Liver (tissue), 9 donors: ENCODE data around the gene METTL15. TPM values are rescaled to one million over a fixed set of nuclear protein-coding genes. Genes with fewer than 3 reads are reported as not detected.

Experiments
- DNase-seq: peaks from one replicate; pipeline ENCODE4 v3.0.0-alpha.2; 2017; ENCODE audit warnings: low spot score
- H3K27ac ChIP-seq, 2 donors: one replicate each; pipeline ENCODE4 v1.7.0; 2013; ENCODE audit warnings: inconsistent platforms in 2 of 2, low read length in 2 of 2, control low read depth in 1 of 2, low read depth in 1 of 2, mild to moderate bottlenecking in 1 of 2
- H3K27me3 ChIP-seq, 4 donors: one replicate each; pipeline versions ENCODE4 v1.6.1 to v1.7.0; 2013; ENCODE audit warnings: low read length in 3 of 4, inconsistent platforms in 1 of 4, mild to moderate bottlenecking in 1 of 4, moderate library complexity in 1 of 4; ENCODE audit not compliant: control insufficient read depth in 4 of 4, insufficient read depth in 4 of 4
- H3K36me3 ChIP-seq, 4 donors: one replicate each; pipeline versions ENCODE4 v1.6.1 to v1.7.0; 2013; ENCODE audit warnings: low read length in 3 of 4, mild to moderate bottlenecking in 3 of 4, low read depth in 1 of 4, moderate library complexity in 1 of 4; ENCODE audit not compliant: control insufficient read depth in 4 of 4, insufficient read depth in 3 of 4
- H3K4me1 ChIP-seq, 4 donors: one replicate each; pipeline versions ENCODE4 v1.6.1 to v1.7.0; 2013; ENCODE audit warnings: low read length in 3 of 4, mild to moderate bottlenecking in 3 of 4, moderate library complexity in 1 of 4; ENCODE audit not compliant: control insufficient read depth in 4 of 4, insufficient read depth in 4 of 4
- H3K4me3 ChIP-seq, 3 donors: one replicate each; pipeline versions ENCODE4 v1.6.1 to v1.7.0; 2013; ENCODE audit warnings: low read length in 3 of 3, control low read depth in 1 of 3, low read depth in 1 of 3, mild to moderate bottlenecking in 1 of 3
- H3K9ac ChIP-seq, 2 donors: one replicate each; pipeline ENCODE4 v1.7.0; 2013; ENCODE audit warnings: low read length in 2 of 2, mild to moderate bottlenecking in 2 of 2, moderate library complexity in 2 of 2, control low read depth in 1 of 2, low read depth in 1 of 2
- H3K9me3 ChIP-seq, 4 donors: one replicate each; pipeline versions ENCODE4 v1.6.1 to v1.7.0; 2013; ENCODE audit warnings: low read length in 3 of 4; ENCODE audit not compliant: control insufficient read depth in 4 of 4
- CTCF ChIP-seq: fragments of 150-350 bp; IDR thresholded peaks from 2 replicates; pipeline ENCODE4 v1.5.1; 2017; ENCODE audit warnings: improper control_type of control experiment, low read depth, low read length; ENCODE audit not compliant: missing input control
- EGR1 ChIP-seq, 2 donors: IDR thresholded peaks; 2 replicates each; pipeline ENCODE4 v1.6.1; 2016 to 2018; ENCODE audit warnings: antibody characterized with exemption in 2 of 2, low read depth in 2 of 2
- FOXA1 ChIP-seq: IDR thresholded peaks from 2 replicates; pipeline ENCODE4 v1.6.1; 2016; ENCODE audit warnings: antibody characterized with exemption
- FOXA2 ChIP-seq: IDR thresholded peaks from 2 replicates; pipeline ENCODE4 v1.6.1; 2016; ENCODE audit warnings: antibody characterized with exemption
- GABPA ChIP-seq, 2 donors: IDR thresholded peaks in 1 of 2; conservative IDR thresholded peaks in 1 of 2; 2 replicates each; pipeline ENCODE4 v1.6.1; 2016; ENCODE audit warnings: antibody characterized with exemption in 2 of 2, mild to moderate bottlenecking in 1 of 2, moderate library complexity in 1 of 2
- HNF4A ChIP-seq, 2 donors: conservative IDR thresholded peaks; 2 replicates each; pipeline ENCODE4 v1.6.1; 2016; ENCODE audit warnings: antibody characterized with exemption in 2 of 2, mild to moderate bottlenecking in 2 of 2
- HNF4G ChIP-seq: IDR thresholded peaks from 2 replicates; pipeline ENCODE4 v1.6.1; 2016; ENCODE audit warnings: antibody characterized with exemption
- JUND ChIP-seq, 2 donors: IDR thresholded peaks; 2 replicates each; pipeline ENCODE4 v1.6.1; 2016; ENCODE audit warnings: antibody characterized with exemption in 2 of 2
- MAX ChIP-seq: IDR thresholded peaks from 2 replicates; pipeline ENCODE4 v1.6.1; 2016; ENCODE audit warnings: antibody characterized with exemption
- RAD21 ChIP-seq, 2 donors: IDR thresholded peaks; 2 replicates each; pipeline ENCODE4 v1.6.1; 2016; ENCODE audit warnings: antibody characterized with exemption in 2 of 2, mild to moderate bottlenecking in 2 of 2
- REST ChIP-seq: IDR thresholded peaks from 2 replicates; pipeline ENCODE4 v1.6.1; 2016; ENCODE audit warnings: antibody characterized with exemption, mild to moderate bottlenecking
- RXRA ChIP-seq, 2 donors: IDR thresholded peaks; 2 replicates each; pipeline ENCODE4 v1.6.1; 2017 to 2018; ENCODE audit warnings: antibody characterized with exemption in 2 of 2, mild to moderate bottlenecking in 1 of 2
- SP1 ChIP-seq: IDR thresholded peaks from 2 replicates; pipeline ENCODE4 v1.6.1; 2018; ENCODE audit warnings: antibody characterized with exemption, mild to moderate bottlenecking
- YY1 ChIP-seq: IDR thresholded peaks from 2 replicates; pipeline ENCODE4 v1.6.1; 2016; ENCODE audit warnings: antibody characterized with exemption, mild to moderate bottlenecking
- WGBS: extraction: QIAGEN DNeasy Blood & Tissue Kit; methylation state at CpG from one replicate; pipeline ENCODE4 v1.1.7; 2013; 5-methylcytosine and 5-hydroxymethylcytosine counted together
- polyA plus RNA-seq, 2 donors: library from polyadenylated mRNA; stranded (reverse) in 1 of 2; unstranded in 1 of 2; fragments of 200-250 nt in 1 of 2; fragments of >200 nt in 1 of 2; fragmentation: Nextera tagmentation in 1 of 2; extraction: Ambion mirVana in 1 of 2; gene quantifications; one replicate each; pipeline versions ENCODE4 v1.2.1 to v1.2.3, GENCODE V29; 2013 to 2015
- total RNA-seq, 2 donors: library from RNA; depleted of rRNA; stranded (reverse); fragments of >200 nt; gene quantifications; one replicate each; pipeline ENCODE4 v1.2.3, GENCODE V29; 2014
- TF ChIP-seq, protein P1 (sequence below): IDR thresholded peaks from 2 replicates; pipeline ENCODE4 v1.6.1; 2016; ENCODE audit warnings: antibody characterized with exemption
- TF ChIP-seq, protein P2 (sequence below): IDR thresholded peaks from 2 replicates; pipeline ENCODE4 v1.6.1; 2016; ENCODE audit warnings: antibody characterized with exemption
- donor health status: healthy.
- donor health status: healthy.
- donor health status: healthy.
- donor health status: healthy.
- donor health status: healthy.

Gene METTL15
- total and polyA plus RNA-seq, 4 donors = 4.1 to 11.5 (median 8.1) TPM

- WGBS = 95% methylated on average over 2 of the region's 2 CpGs
- DNase-seq = no peak
- no peaks in the 10 kb centered on the region for H3K4me1 ChIP-seq
- H3K27me3 ChIP-seq = no peaks in the 10 kb centered on the region
- H3K9ac ChIP-seq = no peak overlapping the region
- peaks cover 0 to 13% (median 10%) of the 10 kb centered on the region in 4 donors for H3K36me3 ChIP-seq
- H3K4me3 ChIP-seq = no peak overlapping the region
- H3K9me3 ChIP-seq = no peaks in the 10 kb centered on the region
- no peak overlapping the region for H3K27ac ChIP-seq
- TF ChIP-seq, protein P1, sequence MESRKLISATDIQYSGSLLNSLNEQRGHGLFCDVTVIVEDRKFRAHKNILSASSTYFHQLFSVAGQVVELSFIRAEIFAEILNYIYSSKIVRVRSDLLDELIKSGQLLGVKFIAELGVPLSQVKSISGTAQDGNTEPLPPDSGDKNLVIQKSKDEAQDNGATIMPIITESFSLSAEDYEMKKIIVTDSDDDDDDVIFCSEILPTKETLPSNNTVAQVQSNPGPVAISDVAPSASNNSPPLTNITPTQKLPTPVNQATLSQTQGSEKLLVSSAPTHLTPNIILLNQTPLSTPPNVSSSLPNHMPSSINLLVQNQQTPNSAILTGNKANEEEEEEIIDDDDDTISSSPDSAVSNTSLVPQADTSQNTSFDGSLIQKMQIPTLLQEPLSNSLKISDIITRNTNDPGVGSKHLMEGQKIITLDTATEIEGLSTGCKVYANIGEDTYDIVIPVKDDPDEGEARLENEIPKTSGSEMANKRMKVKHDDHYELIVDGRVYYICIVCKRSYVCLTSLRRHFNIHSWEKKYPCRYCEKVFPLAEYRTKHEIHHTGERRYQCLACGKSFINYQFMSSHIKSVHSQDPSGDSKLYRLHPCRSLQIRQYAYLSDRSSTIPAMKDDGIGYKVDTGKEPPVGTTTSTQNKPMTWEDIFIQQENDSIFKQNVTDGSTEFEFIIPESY = no peak
- TF ChIP-seq RAD21 (IDR thresholded peaks at IDR 0.05) (no peak), CTCF (no peak), REST (no peak), SP1 (no peak), JUND (IDR thresholded peaks at IDR 0.05) (no peak), FOXA1 (no peak), HNF4G (no peak), RXRA (IDR thresholded peaks at IDR 0.05) (no peak)
Measured at GRCh38 chr11:28296426-28296825, 188.2 kb downstream of the METTL15 start.

DNA sequence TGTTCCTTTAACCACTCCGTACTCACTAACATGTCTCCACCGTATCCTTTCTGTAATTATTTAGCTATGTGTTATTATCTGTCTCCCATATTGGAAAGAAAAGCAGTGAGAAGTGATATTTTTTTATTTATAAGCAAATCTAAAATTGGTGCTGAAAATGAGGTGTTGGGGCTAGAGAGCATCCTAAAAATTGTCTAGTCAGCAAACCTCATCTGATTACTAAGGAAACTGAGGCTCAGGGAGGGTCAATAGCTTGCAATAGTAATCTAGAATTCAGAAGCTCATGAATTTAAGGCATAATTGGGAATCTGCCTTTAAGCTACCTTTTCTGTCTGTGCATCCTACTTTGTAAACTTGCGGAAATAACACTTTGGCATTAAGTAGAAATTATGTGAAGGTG is 190.0 kb downstream of the METTL15 start:
- Histone ChIP-seq H3K4me3 (no peak overlapping the region), H3K27me3 (no peaks in the 10 kb centered on the region), H3K27ac (no peak overlapping the region), H3K36me3 (peaks cover 0 to 13% (median 10%) of the 10 kb centered on the region in 4 donors), H3K9ac (no peak overlapping the region), H3K9me3 (no peaks in the 10 kb centered on the region), H3K4me1 (no peaks in the 10 kb centered on the region)
- no peak for DNase-seq
- WGBS = 98% methylated on average over 3 of the region's 3 CpGs
- TF ChIP-seq RAD21 (IDR thresholded peaks at IDR 0.05) (no peak), EGR1 (IDR thresholded peaks at IDR 0.05; ENCODE audit: low read depth in 2 of 2) (no peak), HNF4G (no peak), JUND (IDR thresholded peaks at IDR 0.05) (no peak), FOXA2 (no peak), YY1 (no peak), FOXA1 (no peak), GABPA (IDR thresholded peaks at IDR 0.05 in 1 of 2, conservative IDR thresholded peaks at IDR 0.05 in 1 of 2) (no peak), RXRA (IDR thresholded peaks at IDR 0.05) (no peak), HNF4A (conservative IDR thresholded peaks at IDR 0.05) (no peak), MAX (no peak), REST (no peak)
- TF ChIP-seq, protein P2, sequence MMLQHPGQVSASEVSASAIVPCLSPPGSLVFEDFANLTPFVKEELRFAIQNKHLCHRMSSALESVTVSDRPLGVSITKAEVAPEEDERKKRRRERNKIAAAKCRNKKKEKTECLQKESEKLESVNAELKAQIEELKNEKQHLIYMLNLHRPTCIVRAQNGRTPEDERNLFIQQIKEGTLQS = no peak
